K562 (cell line): Measurements from ENCODE around the gene ITPR1. TPM values are rescaled to one million over a fixed set of nuclear protein-coding genes. Genes with fewer than 3 reads are reported as not detected.

Source experiments
- ATAC-seq: fragments of 200-7000 bp; cut with Tn5 transposase; 3 replicates; pipeline ENCODE4 v1.9.1; 2020; ENCODE audit warnings: moderate library complexity
- BruUV-seq: library from RNA; stranded (reverse); fragments of 400-500 nt; replicated peaks from 2 replicates; lab custom pipeline; 2021; lab: Mats Ljungman, UMichigan
- CTCF ChIA-PET: fragments of 300-600 bp; formaldehyde crosslinking; extraction: SDS; loops from one replicate; lab custom pipeline; 2021; ENCODE audit warnings: low intra/inter-chr PET ratio; lab: Yijun Ruan, JAX
- POLR2A ChIA-PET: fragments of 300-600, 350-650 bp; sonication (Branson Sonifier 250); formaldehyde crosslinking; extraction: SDS; loops from one replicate; lab custom pipeline; 2021; ENCODE audit warnings: antibody characterized with exemption, inconsistent platforms; lab: Yijun Ruan, JAX
- DNase-seq, 4 experiments: peaks; one replicate each; pipeline versions ENCODE4 v3.0.0 to v3.0.0-alpha.2; 2011 to 2018; ENCODE audit warnings: low spot score in 3 of 4, mixed read lengths in 3 of 4; ENCODE audit errors: extremely low read depth in 1 of 4
- FAIRE-seq: peaks from 2 replicates; lab custom pipeline; 2011; peaks lifted over from hg19 to GRCh38; lab: Jason Lieb, UNC
- H2AFZ ChIP-seq: 2 replicates; pipeline ENCODE4 v1.6.0; 2011; ENCODE audit warnings: low read depth, low read length, control low read depth, inconsistent platforms
- H3K27ac ChIP-seq: fragments of 200-600 bp; 3 replicates; pipeline ENCODE4 v1.8.0; 2011; ENCODE audit warnings: low read depth, mild to moderate bottlenecking, control low read depth, inconsistent platforms, low read length, moderate library complexity, mixed read lengths; ENCODE audit errors: extremely low read depth
- H3K27me3 ChIP-seq, 2 experiments: fragments of 300-600 bp in 1 of 2; 2 replicates in 1 of 2; 3 replicates in 1 of 2; pipeline versions ENCODE4 v1.6.0 to v1.8.0; 2011; ENCODE audit warnings: inconsistent platforms in 2 of 2, low read length in 2 of 2, mild to moderate bottlenecking in 1 of 2, mixed read lengths in 1 of 2, moderate library complexity in 1 of 2; ENCODE audit not compliant: control insufficient read depth in 2 of 2, insufficient read depth in 2 of 2
- H3K36me3 ChIP-seq: fragments of 300-600 bp; 3 replicates; pipeline ENCODE4 v1.8.0; 2011; ENCODE audit warnings: mild to moderate bottlenecking, low read length, inconsistent platforms; ENCODE audit not compliant: control insufficient read depth, insufficient read depth
- H3K4me1 ChIP-seq, 2 experiments: fragments of 200-600 bp in 1 of 2; replicated peaks in 1 of 2; 2 replicates in 1 of 2; 3 replicates in 1 of 2; pipeline versions ENCODE4 v1.5.1 to v1.8.0; 2011; ENCODE audit warnings: inconsistent platforms in 2 of 2, low read length in 2 of 2, mild to moderate bottlenecking in 1 of 2, mixed read lengths in 1 of 2, moderate library complexity in 1 of 2; ENCODE audit not compliant: control insufficient read depth in 2 of 2, insufficient read depth in 2 of 2
- H3K4me2 ChIP-seq: 2 replicates; pipeline ENCODE4 v1.6.1; 2011; ENCODE audit warnings: low read length, control low read depth, inconsistent platforms, mixed read lengths; ENCODE audit not compliant: insufficient read depth
- H3K4me3 ChIP-seq: fragments of 200-600 bp; sonication (generic), shearing (Covaris generic); 2 replicates; pipeline ENCODE4 v1.5.1; 2016; ENCODE audit warnings: control low read depth, inconsistent platforms
- H3K79me2 ChIP-seq: fragments of 200-600 bp; 3 replicates; pipeline ENCODE4 v1.8.0; 2011; ENCODE audit warnings: low read length, inconsistent platforms; ENCODE audit not compliant: control insufficient read depth, insufficient read depth
- H3K9ac ChIP-seq, 2 experiments: 2 replicates each; pipeline versions ENCODE4 v1.6.0 to v1.6.1; 2011; ENCODE audit warnings: low read depth in 2 of 2, low read length in 2 of 2, control low read depth in 1 of 2, inconsistent platforms in 1 of 2, mild to moderate bottlenecking in 1 of 2, mixed read lengths in 1 of 2; ENCODE audit not compliant: insufficient read depth in 1 of 2
- H3K9me1 ChIP-seq: one replicate; pipeline ENCODE4 v1.6.0; 2011; ENCODE audit warnings: inconsistent platforms, mild to moderate bottlenecking, low read length, moderate library complexity; ENCODE audit not compliant: control insufficient read depth, insufficient read depth
- H3K9me3 ChIP-seq: replicated peaks from 2 replicates; pipeline ENCODE4 v1.5.1; 2011; ENCODE audit warnings: low read depth, low read length, inconsistent platforms; ENCODE audit not compliant: control insufficient read depth, insufficient read depth
- H4K20me1 ChIP-seq: replicated peaks from 2 replicates; pipeline ENCODE4 v1.6.1; 2011; ENCODE audit warnings: low read length, inconsistent platforms, mixed read lengths; ENCODE audit not compliant: control insufficient read depth, insufficient read depth
- CHD2 ChIP-seq: IDR thresholded peaks from 2 replicates; pipeline ENCODE4 v1.6.1; 2011; ENCODE audit warnings: low read depth, low read length
- HES1 ChIP-seq: fragments of 450-650 bp; IDR thresholded peaks from 2 replicates; pipeline ENCODE4 v1.6.1; 2016; ENCODE audit warnings: low read depth, mild to moderate bottlenecking, moderate library complexity
- LCOR ChIP-seq: sonication (generic); formaldehyde crosslinking; IDR thresholded peaks from 2 replicates; pipeline ENCODE4 v1.8.0; 2022; ENCODE audit warnings: mild to moderate bottlenecking, missing genetic modification reagents
- NCOA4 ChIP-seq: fragments of 450-650 bp; IDR thresholded peaks from 2 replicates; pipeline ENCODE4 v1.6.1; 2018; ENCODE audit warnings: mild to moderate bottlenecking; ENCODE audit not compliant: partially characterized antibody
- PHB2 ChIP-seq: fragments of 450-650 bp; IDR thresholded peaks from 2 replicates; pipeline ENCODE4 v1.6.1; 2017; ENCODE audit warnings: low read depth
- SIX5 ChIP-seq, 2 experiments: IDR thresholded peaks; 2 replicates each; pipeline ENCODE4 v1.6.1; 2011; ENCODE audit warnings: low read length in 2 of 2, borderline replicate concordance in 1 of 2, low read depth in 1 of 2, mild to moderate bottlenecking in 1 of 2, moderate library complexity in 1 of 2; ENCODE audit not compliant: insufficient read depth in 1 of 2
- SRF ChIP-seq, 2 experiments: fragments of 250-450, 450-650 bp in 1 of 2; sonication (Bioruptor Pico) in 1 of 2; sonication (generic) in 1 of 2; formaldehyde crosslinking; IDR thresholded peaks; 2 replicates each; pipeline versions ENCODE4 v1.5.0 to v1.5.1; 2020 to 2022; ENCODE audit warnings: mild to moderate bottlenecking in 1 of 2, missing genetic modification reagents in 1 of 2
- STAG1 ChIP-seq: sonication (generic); formaldehyde crosslinking; IDR thresholded peaks from 2 replicates; pipeline ENCODE4 v1.5.0; 2020; ENCODE audit warnings: missing genetic modification reagents, borderline replicate concordance
- USF1 ChIP-seq: sonication (generic); formaldehyde crosslinking; IDR thresholded peaks from 2 replicates; pipeline ENCODE4 v1.9.0; 2022; ENCODE audit warnings: mild to moderate bottlenecking, missing genetic modification reagents
- ZNF121 ChIP-seq: sonication (generic); formaldehyde crosslinking; conservative IDR thresholded peaks from 2 replicates; pipeline ENCODE4 v1.8.0; 2022; ENCODE audit warnings: missing genetic modification reagents
- ZNF140 ChIP-seq: fragments of 250-450 bp; sonication (Bioruptor Pico); IDR thresholded peaks from 2 replicates; pipeline ENCODE4 v1.8.0; 2021; ENCODE audit warnings: moderate library complexity, mild to moderate bottlenecking, inconsistent platforms
- ZNF174 ChIP-seq: fragments of 250-450 bp; sonication (Bioruptor Pico); IDR thresholded peaks from 2 replicates; pipeline ENCODE4 v1.4.0; 2020; ENCODE audit warnings: mild to moderate bottlenecking
- ZNF280A ChIP-seq: fragments of 450-650 bp; IDR thresholded peaks from 2 replicates; pipeline ENCODE4 v1.6.1; 2018; ENCODE audit warnings: mild to moderate bottlenecking, low read depth; ENCODE audit not compliant: partially characterized antibody
- ZNF311 ChIP-seq: fragments of 250-450 bp; sonication (Bioruptor Pico); IDR thresholded peaks from 2 replicates; pipeline ENCODE4 v1.4.0; 2020; ENCODE audit warnings: mild to moderate bottlenecking, moderate library complexity
- WGBS: fragments of 100-300 bp; shearing (Covaris generic); methylation state at CpG from one replicate; pipeline ENCODE4 v1.1.6; 2016; ENCODE audit warnings: low coverage, mixed read lengths; ENCODE audit not compliant: insufficient coverage; ENCODE audit errors: missing lambda C conversion rate; 5-methylcytosine and 5-hydroxymethylcytosine counted together
- in situ Hi-C: fragments of 300-500 bp; cut with MboI; formaldehyde crosslinking; loops from 4 replicates; pipeline ENCODE4 v1.15.0; 2018; ENCODE audit warnings: inconsistent platforms, mixed read lengths
- intact Hi-C: fragments of 100-400 bp; cut with micrococcal nuclease; formaldehyde crosslinking; loops from 2 replicates; pipeline ENCODE4 v1.14.2; 2022
- polyA plus RNA-seq, 8 experiments: library from polyadenylated mRNA; depleted of rRNA in 4 of 8; stranded (reverse) in 5 of 8; unstranded in 3 of 8; fragments of >200 nt; fragmentation: Nextera tagmentation in 2 of 8; fragmentation: Illumina TruSeq in 1 of 8; extraction: Ambion mirVana in 2 of 8; extraction: Trizol in 1 of 8; gene quantifications; 2 replicates each; pipeline versions ENCODE4 v1.2.1 to v1.2.3, GENCODE V29; 2011 to 2014; ENCODE audit warnings: inconsistent platforms in 1 of 8, missing spikeins in 1 of 8
- total RNA-seq, 7 experiments: library from RNA; depleted of rRNA in 6 of 7; stranded (reverse); fragments of >200 nt in 6 of 7; fragmentation: Illumina TruSeq in 2 of 7; extraction: Trizol in 2 of 7; gene quantifications; 2 replicates each; pipeline versions ENCODE4 v1.2.1 to v1.2.3, GENCODE V29; 2011 to 2021; ENCODE audit warnings: low replicate concordance in 1 of 7

ITPR1 gene
- total and polyA plus RNA-seq, 9 of the 15 experiments (the other 6 are each of a cell fraction or from before 2014, with no cell fraction given), result 22.4 to 40.0 (median 27.4) TPM

GRCh38 chr3:4548780-4549179 is 55.6 kb downstream of the ITPR1 start:
- BruUV-seq, result no TSS peak
- ChIA-PET POLR2A (no interaction called here), CTCF (no interaction called here)
- Histone ChIP-seq H3K9me3 (no peaks in the 10 kb centered on the region), H3K4me3 (no peak overlapping the region), H3K27me3 (no peaks in the 10 kb centered on the region), H3K36me3 (no peaks in the 10 kb centered on the region; the same call in 2 of the 3 replicates), H3K79me2 (no peaks in the 10 kb centered on the region; the same call in 2 of the 3 replicates), H3K9ac (no peak overlapping the region), H2AFZ (no peak overlapping the region), H3K27ac (no peak overlapping the region), H4K20me1 (no peaks in the 10 kb centered on the region), H3K9me1 (no peaks in the 10 kb centered on the region), H3K4me1 (peaks cover 0 to 14% of the 10 kb centered on the region in 2 experiments; a peak in 3 of 5 replicates), H3K4me2 (no peak overlapping the region)
- in situ Hi-C loops (no loop called here), intact Hi-C loops (no loop called here)
- DNase-seq (no peak), ATAC-seq (no peak), FAIRE-seq (no peak)
- no peak for TF ChIP-seq STAG1 (CRISPR knock-in tag)
- TF ChIP-seq LCOR, result no peak
- no peak for TF ChIP-seq ZNF280A
- no peak for TF ChIP-seq ZNF121
- no peak for TF ChIP-seq SRF (CRISPR knock-in tag; IDR thresholded peaks at IDR 0.05)
- TF ChIP-seq CHD2, result no peak
- no peak for TF ChIP-seq NCOA4
- no peak for TF ChIP-seq ZNF311 (CRISPR knock-in tag)
- no peak for TF ChIP-seq ZNF174
- no peak for TF ChIP-seq ZNF140 (CRISPR knock-in tag)
- TF ChIP-seq USF1 (CRISPR knock-in tag), result no peak
- TF ChIP-seq HES1, result no peak
- TF ChIP-seq PHB2, result no peak
- no peak for TF ChIP-seq SIX5 (IDR thresholded peaks at IDR 0.05; ENCODE audit: borderline replicate concordance in 1 of 2, insufficient read depth in 1 of 2, low read depth in 1 of 2, low read length in 2 of 2)
- 77% methylated on average over 2 of the region's 2 CpGs for WGBS
